SJSA1 (cell line): ENCODE data around the gene SH3GL1. TPM values are rescaled to one million over a fixed set of nuclear protein-coding genes. Genes with fewer than 3 reads are reported as not detected.

Source experiments
- DNase-seq, 2 experiments: peaks; one replicate each; pipeline ENCODE4 v3.0.0-alpha.2; 2015 to 2020; ENCODE audit warnings: low spot score in 2 of 2, low read depth in 1 of 2
- H3K27ac ChIP-seq: fragments of 250-450 bp; sonication (Bioruptor Pico); 2 replicates; pipeline ENCODE4 v1.5.1; 2020; ENCODE audit warnings: mild to moderate bottlenecking, moderate library complexity
- H3K27me3 ChIP-seq: fragments of 250-450 bp; sonication (Bioruptor Pico); replicated peaks from 2 replicates; pipeline ENCODE4 v1.5.1; 2020; ENCODE audit warnings: mild to moderate bottlenecking, moderate library complexity
- H3K36me3 ChIP-seq: fragments of 250-450 bp; sonication (Bioruptor Pico); 2 replicates; pipeline ENCODE4 v1.5.1; 2020; ENCODE audit warnings: mild to moderate bottlenecking
- H3K4me1 ChIP-seq: fragments of 250-450 bp; sonication (Bioruptor Pico); replicated peaks from 2 replicates; pipeline ENCODE4 v1.6.1; 2021; ENCODE audit warnings: mild to moderate bottlenecking
- H3K4me3 ChIP-seq: fragments of 250-450 bp; sonication (Bioruptor Pico); 2 replicates; pipeline ENCODE4 v1.5.1; 2020; ENCODE audit warnings: mild to moderate bottlenecking
- H3K9me3 ChIP-seq: fragments of 250-450 bp; sonication (Bioruptor Pico); replicated peaks from 2 replicates; pipeline ENCODE4 v1.5.1; 2020; ENCODE audit warnings: mild to moderate bottlenecking
- total RNA-seq: library from RNA; depleted of rRNA; stranded (reverse); fragments of >200 nt; shearing (Covaris generic); gene quantifications from 2 replicates; pipeline ENCODE4 v1.2.3, GENCODE V29; 2014

The SH3GL1 gene
- total RNA-seq, 1 experiment from 2014 or later: 79.7 TPM

GRCh38 chr19:4423416-4424126 is 23.2 kb upstream of the SH3GL1 start:
- DNase-seq: no peak
- no peaks in the 10 kb centered on the region for H3K27me3 ChIP-seq
- peaks cover 83% of the 10 kb centered on the region for H3K36me3 ChIP-seq
- no peaks in the 10 kb centered on the region for H3K9me3 ChIP-seq
- H3K27ac ChIP-seq: no peak overlapping the region
- no peak overlapping the region for H3K4me3 ChIP-seq
- peaks cover 20% of the 10 kb centered on the region for H3K4me1 ChIP-seq

- H3K36me3 ChIP-seq: peaks cover 88% of the 10 kb centered on the region
- H3K9me3 ChIP-seq: no peaks in the 10 kb centered on the region
- H3K4me3 ChIP-seq: no peak overlapping the region
- H3K27me3 ChIP-seq: no peaks in the 10 kb centered on the region
- no peak for DNase-seq
- no peak overlapping the region for H3K27ac ChIP-seq
- no peaks in the 10 kb centered on the region for H3K4me1 ChIP-seq
These were observed 15.9 kb upstream of the SH3GL1 start for GRCh38 chr19:4416268-4416667.

GRCh38 chr19:4415352-4415751 is 15.0 kb upstream of the SH3GL1 start:
- Histone ChIP-seq H3K27ac (no peak overlapping the region), H3K4me1 (no peaks in the 10 kb centered on the region), H3K9me3 (no peaks in the 10 kb centered on the region), H3K4me3 (no peak overlapping the region), H3K36me3 (peaks cover 88% of the 10 kb centered on the region), H3K27me3 (no peaks in the 10 kb centered on the region)
- DNase-seq: no peak

GRCh38 chr19:4414800-4415321 is 14.5 kb upstream of the SH3GL1 start:
- Histone ChIP-seq H3K4me1 (no peaks in the 10 kb centered on the region), H3K27ac (no peak overlapping the region), H3K9me3 (no peaks in the 10 kb centered on the region), H3K36me3 (peaks cover 88% of the 10 kb centered on the region), H3K4me3 (no peak overlapping the region), H3K27me3 (no peaks in the 10 kb centered on the region)
- no peak for DNase-seq

- H3K27ac ChIP-seq: no peak overlapping the region
These were observed 13.9 kb upstream of the SH3GL1 start for GRCh38 chr19:4414144-4414799.

GRCh38 chr19:4413588-4413987 is 13.2 kb upstream of the SH3GL1 start:
- H3K27ac ChIP-seq: no peak overlapping the region
- H3K4me1 ChIP-seq: no peaks in the 10 kb centered on the region
- DNase-seq: no peak
- H3K27me3 ChIP-seq: no peaks in the 10 kb centered on the region
- H3K9me3 ChIP-seq: no peaks in the 10 kb centered on the region
- H3K4me3 ChIP-seq: no peak overlapping the region
- peaks cover 89% of the 10 kb centered on the region for H3K36me3 ChIP-seq

More at GRCh38 chr19:4414144-4414799, 13.9 kb upstream of the SH3GL1 start:
- no peak for DNase-seq
- H3K4me1 ChIP-seq: no peaks in the 10 kb centered on the region
- peaks cover 88% of the 10 kb centered on the region for H3K36me3 ChIP-seq
- no peaks in the 10 kb centered on the region for H3K27me3 ChIP-seq
- no peak overlapping the region for H3K4me3 ChIP-seq
- H3K9me3 ChIP-seq: no peaks in the 10 kb centered on the region

- H3K27ac ChIP-seq: no peak overlapping the region
- DNase-seq: no peak
These were observed 9.0 kb upstream of the SH3GL1 start for GRCh38 chr19:4409123-4409933.

GRCh38 chr19:4406626-4407025 is 6.3 kb upstream of the SH3GL1 start:
- no peaks in the 10 kb centered on the region for H3K9me3 ChIP-seq
- H3K27ac ChIP-seq: no peak overlapping the region
- no peak for DNase-seq
- H3K36me3 ChIP-seq: peaks cover 69% of the 10 kb centered on the region
- H3K4me3 ChIP-seq: no peak overlapping the region
- H3K27me3 ChIP-seq: no peaks in the 10 kb centered on the region
- peaks cover 13% of the 10 kb centered on the region for H3K4me1 ChIP-seq

More at GRCh38 chr19:4409123-4409933, 9.0 kb upstream of the SH3GL1 start:
- Histone ChIP-seq H3K9me3 (no peaks in the 10 kb centered on the region), H3K4me1 (no peaks in the 10 kb centered on the region), H3K36me3 (peaks cover 79% of the 10 kb centered on the region), H3K27me3 (no peaks in the 10 kb centered on the region), H3K4me3 (no peak overlapping the region)

- no peak overlapping the region for H3K27ac ChIP-seq
- H3K36me3 ChIP-seq: peaks cover 65% of the 10 kb centered on the region
- H3K27me3 ChIP-seq: no peaks in the 10 kb centered on the region
- H3K4me3 ChIP-seq: no peak overlapping the region
- H3K9me3 ChIP-seq: no peaks in the 10 kb centered on the region
- H3K4me1 ChIP-seq: peaks cover 16% of the 10 kb centered on the region
- DNase-seq: no peak
These were observed 5.6 kb upstream of the SH3GL1 start for GRCh38 chr19:4405977-4406376.

- peaks cover 53% of the 10 kb centered on the region for H3K36me3 ChIP-seq
- DNase-seq: peak in 1 of 2 experiments; percentile 21
- peak overlapping the region; percentile 78 for H3K27ac ChIP-seq
- no peaks in the 10 kb centered on the region for H3K27me3 ChIP-seq
- H3K9me3 ChIP-seq: no peaks in the 10 kb centered on the region
- peaks cover 23% of the 10 kb centered on the region for H3K4me1 ChIP-seq
- H3K4me3 ChIP-seq: peak overlapping the region; percentile 92
These were observed 2.8 kb upstream of the SH3GL1 start for GRCh38 chr19:4403005-4403761.

- Histone ChIP-seq H3K36me3 (peaks cover 57% of the 10 kb centered on the region), H3K27ac (peak within 1 kb of the TSS; percentile 78), H3K9me3 (no peaks in the 10 kb centered on the region), H3K4me1 (peaks cover 23% of the 10 kb centered on the region), H3K4me3 (peak within 1 kb of the TSS; percentile 92), H3K27me3 (no peaks in the 10 kb centered on the region)
- DNase-seq: peak; percentile 99 to 100
These were observed 2.0 kb upstream of the SH3GL1 start, which contains the start of gene CHAF1A for GRCh38 chr19:4402171-4403004. Gene CHAF1A (plus strand): TSS chr19:4402640. CDS start chr19:4402763, 123 bp downstream.

GRCh38 chr19:4401769-4402170 is 1.4 kb upstream of the SH3GL1 start:
- peak overlapping the region; percentile 49 for H3K27ac ChIP-seq
- DNase-seq: no peak
- peaks cover 23% of the 10 kb centered on the region for H3K4me1 ChIP-seq
- peaks cover 62% of the 10 kb centered on the region for H3K36me3 ChIP-seq
- H3K27me3 ChIP-seq: no peaks in the 10 kb centered on the region
- H3K4me3 ChIP-seq: peak overlapping the region; percentile 92
- H3K9me3 ChIP-seq: no peaks in the 10 kb centered on the region
